GM18867 (cell line): ENCODE measurements around the gene FAM217B.

ENCODE experiments used
- ATAC-seq: cut with Tn5 transposase; IDR thresholded peaks from one replicate; pipeline ENCODE4 v1.9.1; 2021; ENCODE audit warnings: mild to moderate bottlenecking, moderate library complexity; ENCODE audit not compliant: unreplicated experiment

Gene FAM217B

GRCh38 chr20:59940129-59940955 lies at the start of gene FAM217B, which contains the start of gene PPP1R3D:
FAM217B (plus strand) TSS chr20:59940389; CDS start chr20:59943944, 3,555 bp downstream.
PPP1R3D (minus strand) TSS chr20:59940305; CDS start chr20:59939931, 374 bp downstream.
- ATAC-seq, result peak; percentile 93

- no peak for ATAC-seq
Observed at GRCh38 chr20:59891581-59891980, 48.6 kb upstream of the FAM217B start.

GRCh38 chr20:59895908-59896307 lies 44.3 kb upstream of the FAM217B start:
- no peak for ATAC-seq

- no peak for ATAC-seq
Observed at GRCh38 chr20:59902470-59902869, 37.7 kb upstream of the FAM217B start.

GRCh38 chr20:59903621-59904020 lies 36.6 kb upstream of the FAM217B start:
- no peak for ATAC-seq

GRCh38 chr20:59908855-59909254 lies 31.3 kb upstream of the FAM217B start:
- ATAC-seq, result no peak

GRCh38 chr20:59911041-59911440 lies 29.1 kb upstream of the FAM217B start:
- no peak for ATAC-seq

GRCh38 chr20:59912609-59913008 lies 27.6 kb upstream of the FAM217B start:
- ATAC-seq, result no peak

- no peak for ATAC-seq
Observed at GRCh38 chr20:59920944-59921343, 19.2 kb upstream of the FAM217B start.

GRCh38 chr20:59923514-59923913 lies 16.7 kb upstream of the FAM217B start:
- no peak for ATAC-seq

- ATAC-seq, result no peak
Observed at GRCh38 chr20:59925359-59925758, 14.8 kb upstream of the FAM217B start.

- ATAC-seq, result no peak
Observed at GRCh38 chr20:59925899-59926298, 14.3 kb upstream of the FAM217B start.

GRCh38 chr20:59931511-59932312 lies 8.5 kb upstream of the FAM217B start:
- ATAC-seq, result no peak

GRCh38 chr20:59932616-59933295 lies 7.4 kb upstream of the FAM217B start:
- no peak for ATAC-seq

GRCh38 chr20:59933296-59933848 lies 6.8 kb upstream of the FAM217B start, which contains the start of gene SYCP2:
SYCP2 (minus strand) TSS chr20:59933637; CDS start chr20:59922413, 11,224 bp downstream.
- ATAC-seq, result no peak

GRCh38 chr20:59933849-59934585 lies 6.2 kb upstream of the FAM217B start:
- ATAC-seq, result no peak

- ATAC-seq, result no peak
Observed at GRCh38 chr20:59935457-59936185, 4.6 kb upstream of the FAM217B start.

GRCh38 chr20:59936409-59936808 lies 3.8 kb upstream of the FAM217B start:
- no peak for ATAC-seq

- ATAC-seq, result no peak
Observed at GRCh38 chr20:59937150-59937549, 3.0 kb upstream of the FAM217B start.
